Amniotic epithelial cell (primary cell): ENCODE data around the gene GPA33.

ENCODE experiments used
- DNase-seq: peaks from one replicate; pipeline ENCODE4 v3.0.0-alpha.2; 2010; ENCODE audit warnings: low read depth

The GPA33 gene, protein sequence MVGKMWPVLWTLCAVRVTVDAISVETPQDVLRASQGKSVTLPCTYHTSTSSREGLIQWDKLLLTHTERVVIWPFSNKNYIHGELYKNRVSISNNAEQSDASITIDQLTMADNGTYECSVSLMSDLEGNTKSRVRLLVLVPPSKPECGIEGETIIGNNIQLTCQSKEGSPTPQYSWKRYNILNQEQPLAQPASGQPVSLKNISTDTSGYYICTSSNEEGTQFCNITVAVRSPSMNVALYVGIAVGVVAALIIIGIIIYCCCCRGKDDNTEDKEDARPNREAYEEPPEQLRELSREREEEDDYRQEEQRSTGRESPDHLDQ

DNA sequence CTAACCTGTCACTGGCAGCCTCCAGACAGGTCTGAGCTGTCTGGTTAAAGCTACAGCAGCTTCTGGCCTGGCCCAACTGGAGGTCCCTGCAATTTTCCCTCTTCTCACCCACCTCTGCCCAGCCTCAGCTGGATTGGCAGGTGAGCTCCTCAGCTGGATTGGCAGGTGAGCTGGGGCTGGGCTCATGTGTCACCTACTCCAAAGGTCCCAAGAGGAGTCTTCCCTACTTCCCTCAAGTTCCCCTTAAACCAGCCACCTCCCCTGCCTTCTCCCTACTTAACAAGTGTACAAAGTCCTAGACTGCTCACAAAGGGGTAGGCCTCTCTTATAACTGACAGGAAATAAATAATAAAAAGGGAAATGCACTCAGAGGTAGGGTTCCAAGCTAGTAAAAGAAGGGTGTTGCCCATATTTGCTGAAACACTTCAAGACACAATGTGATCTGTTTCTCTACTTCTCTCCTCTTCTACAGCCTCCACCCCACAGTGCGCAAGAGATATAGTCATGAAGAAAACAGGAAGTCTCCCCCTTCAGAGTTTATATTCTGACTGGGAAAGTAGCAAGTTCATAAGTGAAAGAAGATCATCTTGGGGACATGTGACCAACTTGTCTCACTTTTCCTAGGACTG is at the start of gene GPA33:
Gene GPA33, minus strand, starts transcription at position 64 of the 629 bp plus-strand sequence. CDS start 90 bp downstream, outside the sequence.
- DNase-seq: no peak

DNA sequence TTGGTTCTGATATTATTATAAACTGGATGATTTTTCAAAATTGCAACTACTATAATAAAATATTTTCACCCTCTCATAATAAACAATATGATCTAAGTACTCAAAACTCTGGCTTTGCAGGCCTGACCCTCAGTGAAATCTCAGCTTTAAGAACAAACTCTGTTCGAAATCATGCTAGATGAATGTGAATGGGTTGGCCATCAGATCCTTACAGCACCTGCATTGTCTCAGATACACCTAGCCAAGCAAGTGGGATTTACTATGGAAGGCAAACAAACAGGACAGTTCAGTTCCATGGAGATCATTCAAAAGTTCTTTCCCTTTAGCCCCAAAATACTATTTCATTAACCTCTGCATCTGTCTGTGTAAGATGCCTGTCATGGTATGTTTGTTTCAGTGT is 48.5 kb upstream of the GPA33 start:
- no peak for DNase-seq

DNA sequence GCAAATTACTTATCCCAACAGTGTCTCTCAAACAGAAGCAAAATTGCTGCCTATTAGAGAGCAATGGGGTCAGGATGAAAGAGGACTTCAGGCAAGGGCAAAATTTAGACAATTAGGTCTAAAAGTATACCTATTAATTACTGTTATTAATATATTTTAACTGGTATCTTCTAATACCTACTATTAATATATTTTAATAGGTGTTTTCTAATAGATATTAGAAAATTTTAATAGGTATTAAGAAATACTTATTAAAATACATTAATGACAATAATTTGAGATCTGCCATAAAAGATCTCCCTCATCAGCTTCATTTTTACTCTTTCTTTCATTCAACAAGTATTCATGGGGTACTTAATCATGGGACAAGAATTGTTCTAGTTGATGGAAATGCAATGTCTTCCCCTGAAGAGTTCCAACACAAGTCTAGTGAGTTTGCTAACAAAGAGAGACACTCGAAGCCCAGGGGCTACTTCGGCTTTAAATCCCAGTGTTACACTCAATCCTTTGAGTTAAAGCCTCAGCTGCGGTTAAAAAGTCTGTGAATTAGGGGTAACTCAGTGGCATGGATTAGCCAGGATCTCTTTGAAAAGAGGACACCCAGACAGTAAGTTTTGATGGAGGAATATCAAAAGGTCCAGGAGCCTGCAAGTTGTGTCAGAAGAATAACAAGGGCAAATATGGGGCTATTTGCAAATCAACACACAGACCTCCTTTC is 47.8 kb upstream of the GPA33 start:
- DNase-seq: no peak

DNA sequence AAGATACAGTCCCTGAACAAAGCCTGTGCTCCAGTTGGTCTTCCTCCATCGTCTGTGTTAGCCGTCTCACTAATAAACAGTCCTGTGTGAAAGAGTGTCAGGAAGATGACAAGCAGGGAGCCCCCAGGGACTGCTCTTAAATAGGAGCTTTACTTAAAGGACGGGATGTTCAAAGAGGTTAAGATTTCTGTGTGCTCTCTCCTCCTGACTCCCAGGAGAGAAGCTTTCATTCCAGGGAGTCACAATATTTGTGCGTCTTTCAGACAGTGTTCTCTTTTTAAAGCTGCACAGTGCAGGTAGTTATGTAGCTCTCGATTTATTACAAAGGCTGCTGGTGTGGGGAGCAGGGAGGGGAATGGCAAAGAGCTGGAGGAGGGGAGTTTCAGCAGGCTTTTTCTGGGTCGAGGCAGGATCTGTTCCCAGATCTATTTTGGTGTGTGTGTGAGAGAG is 47.2 kb upstream of the GPA33 start:
- DNase-seq: no peak

DNA sequence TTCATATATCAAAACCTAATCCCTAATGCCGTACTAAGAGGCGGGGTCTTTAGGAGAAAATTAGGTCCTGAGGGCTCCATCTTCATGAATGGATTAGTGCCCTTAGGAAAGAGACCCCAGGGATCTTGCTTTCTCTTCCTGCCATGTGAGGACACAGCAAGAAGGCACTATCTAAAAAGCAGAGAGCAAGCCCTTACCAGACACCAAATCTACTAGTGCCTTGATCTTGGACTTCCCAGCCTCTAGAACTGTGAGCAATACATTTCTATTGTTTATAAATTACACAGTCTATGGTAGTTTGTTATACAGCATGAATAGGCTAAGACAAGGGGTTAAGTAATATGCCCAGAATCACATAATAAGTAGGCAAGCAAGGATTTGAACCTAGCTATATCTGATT is 46.6 kb upstream of the GPA33 start:
- no peak for DNase-seq

DNA sequence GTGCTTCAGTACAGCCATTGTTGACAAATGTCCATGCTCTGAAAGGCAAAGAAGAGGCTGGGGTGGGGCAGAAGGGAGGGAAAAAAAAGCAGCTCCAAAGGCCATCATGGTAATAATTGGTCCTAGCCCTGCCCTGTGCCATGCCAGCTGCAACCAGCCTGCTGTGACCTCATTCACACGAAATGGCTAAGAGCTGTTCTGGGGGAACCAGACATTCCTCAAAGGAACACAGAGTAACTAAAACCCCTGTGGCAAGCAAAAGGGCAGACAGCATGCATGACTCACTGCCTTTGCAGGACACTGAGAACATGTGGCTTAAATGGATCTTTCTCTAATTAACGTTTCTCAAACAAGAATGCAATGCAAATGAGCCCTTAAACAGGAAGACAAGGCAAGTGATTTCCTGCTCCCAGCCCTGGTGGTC is 46.0 kb upstream of the GPA33 start:
- DNase-seq: peak; percentile 70

DNA sequence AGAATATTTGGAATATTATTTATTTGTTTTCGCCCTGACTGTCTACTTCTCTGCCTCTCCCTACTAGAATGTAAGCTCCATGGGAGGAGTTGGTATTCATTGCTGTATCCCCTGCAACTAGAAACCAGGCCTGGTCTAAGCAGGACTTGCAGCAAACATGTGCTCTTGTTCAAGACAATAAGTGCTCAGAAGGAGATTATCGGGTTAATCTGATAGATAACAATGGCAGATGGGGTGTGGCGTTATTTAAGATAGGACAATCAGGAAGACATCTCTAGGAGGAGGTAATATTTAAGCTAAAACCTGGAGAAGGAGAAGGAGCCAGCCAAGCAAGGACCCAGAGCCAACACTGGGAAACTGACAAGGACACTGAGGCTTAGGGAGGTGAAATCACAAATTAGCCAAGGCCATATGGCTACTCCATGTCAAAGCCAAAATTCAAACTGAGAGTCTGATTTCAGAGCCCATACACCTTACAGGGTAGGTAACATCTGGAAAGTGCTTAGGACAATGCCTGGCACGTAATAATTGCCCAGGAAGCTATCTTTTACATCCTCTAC is 45.2 kb upstream of the GPA33 start:
- no peak for DNase-seq

DNA sequence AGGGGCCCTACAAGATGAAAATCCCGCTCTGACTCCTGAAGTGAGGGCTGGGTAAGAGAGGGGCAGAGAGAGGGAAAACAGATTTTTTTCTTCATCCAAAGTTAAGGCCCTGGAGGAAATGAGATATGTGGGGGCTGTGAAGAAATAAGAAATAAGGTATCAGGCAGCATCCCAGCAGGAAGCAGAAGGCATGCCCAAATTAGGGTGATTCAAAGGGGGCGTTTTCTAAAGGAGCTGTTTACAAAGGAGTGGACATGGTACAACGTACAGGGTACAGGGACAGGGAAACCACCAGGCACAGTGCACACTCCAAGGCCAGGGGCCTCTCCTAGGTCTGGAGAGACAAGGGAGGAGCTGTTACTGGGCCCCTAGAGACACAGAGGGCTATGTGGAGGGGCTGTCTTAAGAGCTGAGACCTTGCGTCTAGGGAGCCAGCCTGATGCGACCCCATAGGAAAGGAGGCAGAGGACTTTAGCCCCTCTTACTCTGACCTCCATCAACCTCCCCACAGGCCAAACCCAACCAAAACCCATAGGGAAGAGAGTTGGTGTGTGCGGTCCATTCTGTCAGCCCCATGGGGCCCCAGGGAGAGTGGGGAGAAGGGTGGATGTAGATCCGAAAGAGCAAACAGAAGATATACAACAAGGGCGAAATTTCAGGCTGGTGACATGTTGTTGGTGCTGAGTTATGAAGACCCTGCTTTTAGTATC is 42.3 kb upstream of the GPA33 start:
- no peak for DNase-seq

DNA sequence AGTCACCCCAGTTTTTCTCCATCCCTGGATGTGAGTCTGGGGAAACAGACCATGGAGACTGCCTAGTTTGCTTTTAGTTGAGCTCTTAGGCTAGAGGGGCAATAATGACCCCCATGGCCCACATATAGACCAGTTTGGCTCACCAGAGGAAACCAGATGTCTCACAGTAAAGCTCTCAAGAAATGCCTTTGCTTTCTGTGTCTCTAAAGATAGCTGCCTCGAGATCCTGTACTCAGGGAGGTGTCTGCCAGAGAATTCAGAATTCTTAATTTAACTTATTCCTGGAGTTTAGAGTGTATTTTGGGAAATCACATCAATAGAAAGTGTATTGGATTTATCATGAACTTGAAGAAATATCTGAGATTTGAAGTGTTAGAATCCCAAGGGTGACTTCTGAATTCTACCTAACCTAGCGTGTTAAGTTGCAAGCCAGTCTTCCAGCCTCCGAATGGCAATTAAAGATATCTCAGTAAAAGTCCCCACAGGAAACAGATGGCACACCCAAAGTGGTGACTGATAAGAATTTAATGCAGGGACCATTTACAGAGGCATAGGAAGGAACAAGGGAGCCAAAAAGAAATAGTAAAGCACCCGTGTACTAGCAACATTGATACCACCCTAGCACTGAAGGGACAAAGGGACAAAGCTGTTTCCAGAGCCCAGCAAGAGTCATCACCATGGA is 40.8 kb upstream of the GPA33 start:
- no peak for DNase-seq

DNA sequence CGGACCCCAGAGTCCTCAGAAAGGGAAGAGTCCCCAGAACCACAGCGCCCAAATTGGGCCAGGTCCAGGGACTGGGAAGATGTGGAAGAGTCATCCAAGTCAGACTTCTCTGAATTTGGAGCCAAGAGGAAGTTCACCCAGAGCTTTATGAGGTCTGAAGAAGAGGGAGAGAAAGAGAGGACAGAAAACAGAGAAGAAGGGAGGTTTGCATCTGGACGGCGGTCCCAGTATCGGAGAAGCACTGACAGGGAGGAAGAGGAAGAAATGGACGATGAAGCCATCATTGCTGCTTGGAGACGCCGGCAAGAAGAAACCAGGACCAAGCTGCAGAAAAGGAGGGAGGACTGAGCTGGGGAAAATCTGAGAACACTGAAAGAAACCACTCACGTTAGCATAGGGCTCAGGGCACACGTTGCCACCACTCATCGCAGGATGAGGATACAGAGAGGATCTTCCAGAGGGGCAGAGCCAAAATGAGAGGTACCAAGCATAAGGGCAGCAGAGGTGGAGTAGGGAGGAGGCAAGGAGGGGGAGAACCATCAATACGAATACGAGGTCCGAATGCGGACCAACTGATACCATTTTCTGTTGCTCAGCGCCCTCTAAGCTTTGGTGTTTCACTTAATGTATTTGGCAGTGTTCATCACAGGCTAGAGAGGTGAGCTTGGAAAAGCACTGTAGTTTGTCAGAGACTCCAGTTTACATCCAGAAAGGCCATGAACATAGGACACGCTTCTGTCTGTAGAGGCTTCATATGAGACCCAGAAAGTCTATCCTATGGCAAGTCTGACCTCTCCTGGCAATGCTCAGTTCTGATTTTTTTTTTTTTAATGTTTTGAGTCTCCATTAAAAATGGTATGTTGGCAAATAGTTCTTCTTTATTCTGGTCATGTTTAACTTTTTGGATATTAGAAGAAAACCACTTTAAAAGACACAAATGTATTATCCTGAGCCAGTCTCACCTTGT is 38.4 kb upstream of the GPA33 start:
- no peak for DNase-seq

DNA sequence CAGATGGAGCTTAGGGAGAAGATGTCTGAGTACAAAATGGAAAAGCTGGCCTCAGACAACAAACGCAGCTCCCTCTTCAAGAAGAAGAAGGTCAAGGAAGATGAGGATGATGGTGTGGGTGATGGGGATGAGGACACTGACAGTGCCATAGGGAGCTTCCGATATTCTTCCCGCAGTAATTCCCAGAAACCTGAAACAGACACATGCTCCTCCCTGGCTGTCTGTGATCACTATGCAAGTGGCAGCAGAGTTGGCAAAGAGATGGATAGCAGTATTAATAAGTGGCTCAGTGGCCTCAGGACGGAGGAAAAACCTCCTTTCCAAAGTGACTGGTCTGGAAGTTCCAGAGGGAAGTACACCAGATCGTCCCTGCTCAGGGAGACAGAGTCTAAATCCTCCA is 37.5 kb upstream of the GPA33 start:
- no peak for DNase-seq

DNA sequence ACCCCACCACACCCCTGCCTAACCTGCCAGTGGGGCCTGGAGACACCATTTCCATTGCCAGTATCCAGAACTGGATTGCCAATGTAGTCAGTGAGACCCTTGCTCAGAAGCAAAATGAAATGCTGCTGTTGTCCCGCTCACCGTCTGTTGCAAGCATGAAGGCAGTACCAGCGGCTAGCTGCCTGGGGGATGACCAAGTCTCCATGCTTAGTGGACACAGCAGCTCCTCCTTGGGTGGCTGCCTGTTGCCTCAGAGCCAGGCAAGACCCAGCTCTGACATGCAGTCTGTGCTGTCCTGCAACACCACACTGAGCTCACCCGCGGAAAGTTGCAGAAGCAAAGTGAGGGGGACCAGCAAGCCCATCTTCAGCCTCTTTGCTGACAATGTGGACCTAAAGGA is 37.1 kb upstream of the GPA33 start:
- DNase-seq: no peak

DNA sequence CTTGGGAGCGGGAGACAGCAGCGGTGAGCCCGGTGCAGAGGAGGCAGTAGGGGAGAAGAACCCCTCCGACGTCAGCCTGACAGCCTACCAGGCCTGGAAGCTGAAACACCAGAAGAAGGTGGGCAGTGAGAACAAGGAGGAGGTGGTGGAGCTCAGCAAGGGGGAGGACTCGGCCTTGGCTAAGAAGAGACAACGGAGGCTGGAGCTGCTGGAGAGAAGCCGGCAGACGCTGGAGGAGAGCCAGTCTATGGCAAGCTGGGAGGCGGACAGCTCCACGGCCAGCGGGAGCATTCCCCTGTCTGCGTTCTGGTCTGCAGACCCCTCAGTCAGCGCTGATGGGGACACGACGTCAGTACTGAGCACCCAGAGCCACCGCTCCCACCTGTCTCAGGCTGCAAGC is 36.6 kb upstream of the GPA33 start:
- DNase-seq: no peak

DNA sequence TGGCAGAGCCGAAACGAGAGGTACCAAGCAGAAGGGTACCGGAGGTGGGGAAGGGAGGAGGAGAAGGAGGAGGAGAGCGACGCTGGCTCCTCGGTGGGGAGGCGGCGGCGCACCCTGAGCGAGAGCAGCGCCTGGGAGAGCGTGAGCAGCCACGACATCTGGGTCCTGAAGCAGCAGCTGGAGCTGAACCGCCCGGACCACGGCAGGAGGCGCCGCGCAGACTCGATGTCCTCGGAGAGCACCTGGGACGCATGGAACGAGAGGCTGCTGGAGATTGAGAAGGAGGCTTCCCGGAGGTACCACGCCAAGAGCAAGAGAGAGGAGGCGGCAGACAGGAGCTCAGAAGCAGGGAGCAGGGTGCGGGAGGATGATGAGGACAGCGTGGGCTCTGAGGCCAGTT is 36.1 kb upstream of the GPA33 start:
- no peak for DNase-seq

DNA sequence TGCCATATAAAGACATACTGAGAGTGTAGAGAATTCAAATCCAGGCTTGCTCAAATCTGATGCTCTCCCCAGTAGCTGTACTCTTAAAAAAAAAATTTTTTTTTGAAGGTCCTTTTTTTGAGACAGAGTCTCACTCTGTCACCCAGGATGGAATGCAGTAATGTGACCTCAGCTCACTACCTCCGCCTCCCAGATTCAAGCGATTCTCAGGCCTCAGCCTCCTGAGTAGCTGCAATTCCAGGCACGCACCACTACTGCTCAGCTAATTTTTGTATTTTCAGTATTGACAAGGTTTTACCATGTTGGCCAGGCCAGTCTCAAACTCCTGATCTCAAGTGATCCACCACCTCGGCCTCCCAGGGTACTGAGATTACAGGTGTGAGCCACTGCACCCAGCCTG is 32.4 kb upstream of the GPA33 start:
- DNase-seq: no peak

DNA sequence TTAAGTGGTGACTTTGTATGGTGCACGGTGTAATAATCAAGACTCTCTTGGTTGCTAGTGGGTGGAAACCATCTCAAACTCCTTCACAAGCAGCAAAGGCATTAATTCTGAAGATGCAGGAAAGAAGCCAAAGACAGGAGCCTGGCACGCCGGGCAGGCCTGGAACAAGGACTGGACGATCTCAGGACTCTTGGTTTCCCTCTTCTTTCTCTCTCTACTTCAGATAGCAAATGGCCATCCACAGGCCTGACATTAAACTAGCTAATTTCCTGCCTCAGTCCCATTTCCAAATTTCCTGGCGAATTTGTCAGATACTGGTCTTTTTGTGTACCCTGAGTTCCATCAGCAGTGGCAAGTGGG is 31.9 kb upstream of the GPA33 start:
- no peak for DNase-seq

DNA sequence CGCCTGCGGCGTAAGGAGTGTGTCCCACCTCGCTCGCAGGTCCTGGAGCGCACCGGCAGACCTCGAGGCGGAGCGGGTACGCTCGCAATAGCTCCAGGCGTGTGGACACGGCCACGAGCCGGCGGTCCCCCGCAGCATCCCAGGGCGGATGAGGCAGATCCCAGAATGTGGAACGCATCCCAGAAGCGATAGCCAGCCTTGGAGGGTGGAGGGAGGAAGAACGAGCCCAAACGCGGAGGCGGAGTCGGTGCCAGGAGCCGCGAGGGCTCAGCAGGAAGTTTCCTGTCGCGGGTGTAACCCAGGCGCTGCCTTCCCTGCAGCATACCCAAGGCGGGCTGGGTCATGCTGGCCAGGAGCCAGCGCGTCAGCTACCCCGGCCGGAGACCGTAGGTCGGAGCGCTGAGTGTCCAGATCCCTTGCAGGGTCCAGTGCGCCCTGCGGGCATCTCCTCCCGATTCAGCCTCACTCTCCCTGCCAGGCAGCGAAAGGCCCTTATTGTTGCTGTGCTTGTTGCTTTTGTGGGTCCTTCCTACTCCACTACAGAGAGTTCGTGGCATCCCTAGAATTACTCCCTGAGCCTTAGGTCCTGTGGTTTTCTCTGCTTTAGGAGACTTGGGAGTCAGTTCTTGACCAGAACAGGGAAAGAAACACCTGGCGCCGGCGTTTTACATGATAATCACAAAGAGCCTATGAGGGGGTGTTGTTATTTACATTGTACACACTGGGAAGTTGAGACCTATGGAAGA is 31.4 kb upstream of the GPA33 start:
- peak; percentile 59 for DNase-seq

DNA sequence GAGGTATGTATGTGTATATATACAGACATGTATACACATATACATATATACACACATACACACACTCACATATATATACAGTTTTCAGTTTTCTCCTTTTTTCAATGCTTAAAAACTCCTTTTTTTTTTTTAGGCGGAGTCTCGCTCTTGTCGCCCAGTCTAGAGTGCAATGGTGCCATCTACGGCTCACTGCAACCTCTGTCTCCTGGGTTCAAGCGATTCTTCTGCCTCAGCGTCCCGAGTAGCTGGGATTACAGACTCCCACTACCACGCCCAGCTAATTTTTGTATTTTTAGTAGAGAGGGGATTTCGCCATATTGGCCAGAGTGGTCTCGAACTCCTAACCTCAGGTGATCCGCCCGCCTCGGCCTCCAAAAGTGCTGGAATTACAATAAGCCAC is 30.7 kb upstream of the GPA33 start:
- DNase-seq: no peak

DNA sequence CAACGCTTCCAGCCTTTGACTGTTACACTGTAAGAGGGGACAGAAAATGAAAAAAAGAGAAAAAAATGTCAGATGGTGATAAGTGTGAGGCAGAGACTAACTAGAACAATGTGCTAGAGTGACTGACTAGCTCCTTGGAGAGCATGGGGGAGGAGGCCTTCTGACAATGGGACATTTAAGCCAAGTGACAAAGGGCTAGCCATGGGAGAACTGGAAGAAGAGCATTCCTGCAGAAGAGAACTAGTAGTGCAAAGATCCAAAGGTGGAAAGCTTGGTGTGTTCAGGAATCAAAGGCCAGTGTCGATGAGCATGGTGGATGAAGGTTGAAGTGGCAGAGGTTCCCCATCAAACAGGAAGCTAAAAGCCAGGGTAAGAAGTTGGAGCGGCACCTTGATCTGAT is 29.5 kb upstream of the GPA33 start:
- no peak for DNase-seq

DNA sequence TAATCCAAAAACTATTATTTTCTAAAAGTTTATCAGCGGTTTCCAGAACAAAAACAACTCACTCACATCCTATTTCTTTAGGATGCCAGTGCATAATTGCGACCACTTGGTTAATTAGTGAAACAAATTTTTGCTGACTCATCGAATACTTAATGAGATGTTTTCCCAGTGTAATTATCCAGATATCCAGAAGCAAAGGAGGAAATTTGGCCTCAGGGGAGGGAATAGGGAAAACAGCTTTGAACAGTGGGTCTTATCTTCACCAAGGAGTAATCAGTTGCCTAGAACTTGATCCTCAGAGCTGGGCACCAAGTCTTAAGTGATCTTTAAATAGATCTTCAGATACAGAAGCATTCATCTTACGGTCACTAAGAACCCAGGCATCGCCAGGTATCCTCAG is 28.0 kb upstream of the GPA33 start:
- no peak for DNase-seq
